A673 (cell line): ENCODE data around the gene PCBP3. TPM values are rescaled to one million over a fixed set of nuclear protein-coding genes. Genes with fewer than 3 reads are reported as not detected.

Source experiments
- BruUV-seq: library from RNA; stranded (reverse); fragments of 400-500 nt; replicated peaks from 2 replicates; lab custom pipeline; 2021; lab: Mats Ljungman, UMichigan
- CTCF ChIA-PET: fragments of 300-600 bp; sonication (Branson Sonifier 250); formaldehyde crosslinking; loops from one replicate; lab custom pipeline; 2022; ENCODE audit warnings: antibody characterized with exemption; lab: Charles Lee
- POLR2A ChIA-PET: fragments of 300-600 bp; sonication (Branson Sonifier 250); formaldehyde crosslinking; loops from one replicate; lab custom pipeline; 2022; ENCODE audit warnings: antibody characterized with exemption; ENCODE audit not compliant: low non-redundant PET; lab: Charles Lee
- DNase-seq: peaks from one replicate; pipeline ENCODE4 v3.0.0-alpha.2; 2015; ENCODE audit warnings: low spot score
- H3K27ac ChIP-seq: fragments of 200-600 bp; sonication (generic); 2 replicates; pipeline ENCODE4 v1.5.1; 2016; ENCODE audit warnings: mixed run types, low read depth, mild to moderate bottlenecking, mixed read lengths, antibody characterized with exemption, low read length; ENCODE audit not compliant: poor library complexity, severe bottlenecking
- H3K27me3 ChIP-seq: fragments of 200-600 bp; sonication (generic); replicated peaks from 2 replicates; pipeline ENCODE4 v1.6.1; 2017; ENCODE audit warnings: mixed run types, low read depth, mild to moderate bottlenecking, mixed read lengths, antibody characterized with exemption, low read length; ENCODE audit not compliant: insufficient read depth, poor library complexity
- H3K36me3 ChIP-seq: fragments of 200-600 bp; sonication (generic); 2 replicates; pipeline ENCODE4 v1.6.1; 2016; ENCODE audit warnings: mixed run types, mild to moderate bottlenecking, mixed read lengths, antibody characterized with exemption, low read length; ENCODE audit not compliant: insufficient read depth, poor library complexity, severe bottlenecking
- H3K4me1 ChIP-seq: fragments of 200-600 bp; sonication (generic); 2 replicates; pipeline ENCODE4 v1.6.1; 2017; ENCODE audit warnings: mixed run types, mild to moderate bottlenecking, mixed read lengths, antibody characterized with exemption, low read length; ENCODE audit not compliant: insufficient read depth, poor library complexity, severe bottlenecking
- H3K4me3 ChIP-seq: fragments of 200-600 bp; sonication (generic); 2 replicates; pipeline ENCODE4 v1.5.1; 2016; ENCODE audit warnings: low read depth, mixed run types, mild to moderate bottlenecking, mixed read lengths, low read length; ENCODE audit not compliant: poor library complexity, severe bottlenecking
- H3K9me3 ChIP-seq: fragments of 200-600 bp; sonication (generic); 2 replicates; pipeline ENCODE4 v1.6.1; 2016; ENCODE audit warnings: mixed run types, low read depth, mild to moderate bottlenecking, mixed read lengths, antibody characterized with exemption, low read length; ENCODE audit not compliant: poor library complexity, severe bottlenecking
- EZH2 ChIP-seq: fragments of 200-600 bp; sonication (generic); IDR thresholded peaks from 2 replicates; pipeline ENCODE4 v1.6.1; 2017; ENCODE audit warnings: borderline replicate concordance, low read depth, mild to moderate bottlenecking, mixed read lengths, antibody characterized with exemption, low read length; ENCODE audit not compliant: poor library complexity, severe bottlenecking
- intact Hi-C: fragments of 100-400 bp; cut with micrococcal nuclease; formaldehyde crosslinking; loops from one replicate; pipeline ENCODE4 v1.10.0; 2022; ENCODE audit not compliant: unreplicated experiment
- total RNA-seq: library from RNA; stranded (reverse); gene quantifications from 2 replicates; pipeline ENCODE4 v1.2.3, GENCODE V29; 2021
- TF ChIP-seq, protein P1 (sequence below): fragments of 300-800, 200-600 bp; sonication (generic); conservative IDR thresholded peaks from 2 replicates; pipeline ENCODE4 v1.5.1; 2017; ENCODE audit warnings: low read depth, mild to moderate bottlenecking, antibody characterized with exemption, low read length, moderate library complexity, mixed read lengths

PCBP3 gene
- total RNA-seq, 1 experiment from 2014 or later: 25.6 TPM

DNA sequence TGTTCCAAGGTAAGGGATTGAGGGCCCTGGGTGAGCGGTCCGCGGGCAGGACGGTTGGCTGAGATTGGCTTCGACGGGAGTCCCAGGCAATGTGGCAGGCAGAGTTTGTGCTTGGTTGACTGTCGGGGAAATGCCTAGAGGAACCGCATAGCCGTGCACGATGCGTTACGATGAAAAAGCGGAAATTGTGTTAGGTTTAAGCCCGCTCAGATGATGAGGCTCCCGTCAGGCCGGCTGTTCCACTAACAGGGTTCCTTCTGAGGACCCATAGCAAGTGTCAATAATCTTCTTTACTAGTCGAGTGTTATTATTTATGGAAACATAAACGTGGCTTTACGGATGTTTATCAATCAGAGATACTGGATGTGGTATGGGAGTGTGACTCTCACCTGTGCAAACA lies 220.2 kb downstream of the PCBP3 start:
- ChIA-PET CTCF (no interaction called here), POLR2A (no interaction called here)
- Histone ChIP-seq H3K27ac (no peak overlapping the region), H3K9me3 (no peaks in the 10 kb centered on the region), H3K4me3 (no peak overlapping the region), H3K4me1 (no peaks in the 10 kb centered on the region), H3K36me3 (no peaks in the 10 kb centered on the region), H3K27me3 (no peaks in the 10 kb centered on the region)
- intact Hi-C loops: no loop called here
- no TSS peak for BruUV-seq
- TF ChIP-seq, protein P1, sequence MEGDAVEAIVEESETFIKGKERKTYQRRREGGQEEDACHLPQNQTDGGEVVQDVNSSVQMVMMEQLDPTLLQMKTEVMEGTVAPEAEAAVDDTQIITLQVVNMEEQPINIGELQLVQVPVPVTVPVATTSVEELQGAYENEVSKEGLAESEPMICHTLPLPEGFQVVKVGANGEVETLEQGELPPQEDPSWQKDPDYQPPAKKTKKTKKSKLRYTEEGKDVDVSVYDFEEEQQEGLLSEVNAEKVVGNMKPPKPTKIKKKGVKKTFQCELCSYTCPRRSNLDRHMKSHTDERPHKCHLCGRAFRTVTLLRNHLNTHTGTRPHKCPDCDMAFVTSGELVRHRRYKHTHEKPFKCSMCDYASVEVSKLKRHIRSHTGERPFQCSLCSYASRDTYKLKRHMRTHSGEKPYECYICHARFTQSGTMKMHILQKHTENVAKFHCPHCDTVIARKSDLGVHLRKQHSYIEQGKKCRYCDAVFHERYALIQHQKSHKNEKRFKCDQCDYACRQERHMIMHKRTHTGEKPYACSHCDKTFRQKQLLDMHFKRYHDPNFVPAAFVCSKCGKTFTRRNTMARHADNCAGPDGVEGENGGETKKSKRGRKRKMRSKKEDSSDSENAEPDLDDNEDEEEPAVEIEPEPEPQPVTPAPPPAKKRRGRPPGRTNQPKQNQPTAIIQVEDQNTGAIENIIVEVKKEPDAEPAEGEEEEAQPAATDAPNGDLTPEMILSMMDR: no peak
- TF ChIP-seq EZH2: no peak
- DNase-seq: no peak

DNA sequence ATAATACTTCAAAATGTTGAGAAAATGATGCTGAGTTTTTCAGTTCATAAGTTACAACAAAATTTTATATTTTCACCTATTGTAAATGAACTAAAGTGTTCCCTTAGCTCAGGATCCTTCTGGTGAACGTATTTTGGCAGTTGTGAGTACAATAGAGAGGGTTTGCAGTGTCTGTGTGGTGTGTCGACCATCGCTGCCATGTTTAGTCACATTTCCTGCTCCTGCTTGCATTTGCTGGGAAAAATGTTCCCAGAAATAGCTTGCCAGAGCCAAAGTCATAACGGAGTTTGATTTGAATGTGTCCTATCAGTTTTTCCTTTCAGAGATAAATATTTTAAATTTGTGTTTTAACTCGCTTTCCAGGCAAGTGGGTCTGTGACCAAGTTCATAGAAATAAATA lies 220.9 kb downstream of the PCBP3 start:
- ChIA-PET POLR2A (no interaction called here), CTCF (no interaction called here)
- Histone ChIP-seq H3K9me3 (no peaks in the 10 kb centered on the region), H3K4me1 (no peaks in the 10 kb centered on the region), H3K4me3 (no peak overlapping the region), H3K36me3 (no peaks in the 10 kb centered on the region), H3K27me3 (no peaks in the 10 kb centered on the region), H3K27ac (no peak overlapping the region)
- TF ChIP-seq EZH2: no peak
- TF ChIP-seq, protein P1: no peak
- no TSS peak for BruUV-seq
- DNase-seq: no peak
- intact Hi-C loops: no loop called here

DNA sequence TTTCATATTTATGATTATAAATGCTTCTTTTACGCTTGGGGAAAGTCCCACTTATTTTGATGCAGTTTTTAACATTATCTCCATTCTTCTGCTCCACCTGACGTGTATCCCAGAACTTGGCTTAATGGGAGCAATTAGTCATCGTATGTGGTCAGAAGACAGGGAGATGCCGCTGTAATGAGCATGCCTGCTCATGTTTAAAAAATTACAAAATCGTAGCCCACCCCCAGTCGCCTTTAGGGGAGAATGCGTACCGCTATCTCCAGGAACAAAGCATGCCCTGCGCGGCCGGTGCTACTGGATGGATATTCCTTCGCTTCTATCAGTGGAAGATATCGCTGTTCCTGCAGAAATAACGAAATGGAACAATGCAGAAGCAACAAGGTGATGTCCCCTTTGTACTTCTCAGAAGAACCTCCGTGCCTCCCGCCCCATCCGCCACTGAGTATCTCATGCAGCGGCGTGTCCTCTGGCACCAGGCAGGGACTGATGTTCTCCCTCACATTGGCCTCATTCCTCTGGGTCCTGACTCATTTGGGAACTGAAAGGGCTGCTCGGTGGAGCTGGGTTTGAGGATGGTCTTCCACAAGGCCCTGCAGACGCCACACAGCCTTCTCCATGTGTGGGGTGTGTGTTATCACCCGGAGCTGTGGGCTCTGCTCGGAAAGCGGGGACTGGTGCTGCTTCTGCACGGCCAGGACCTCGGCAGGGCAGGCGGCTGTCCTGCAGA lies 221.7 kb downstream of the PCBP3 start:
- no peak overlapping the region for H3K27ac ChIP-seq
- BruUV-seq: no TSS peak
- TF ChIP-seq, protein P1: no peak
- TF ChIP-seq EZH2: no peak
- H3K4me1 ChIP-seq: no peaks in the 10 kb centered on the region
- DNase-seq: no peak
- no peaks in the 10 kb centered on the region for H3K9me3 ChIP-seq
- H3K36me3 ChIP-seq: no peaks in the 10 kb centered on the region
- no peak overlapping the region for H3K4me3 ChIP-seq
- POLR2A ChIA-PET: no interaction called here
- CTCF ChIA-PET: no interaction called here
- H3K27me3 ChIP-seq: no peaks in the 10 kb centered on the region
- intact Hi-C loops: no loop called here
